Activated naive CD8-positive, alpha-beta T cell (primary cell): ENCODE data around the gene LRP1B.
"Not testable (repeated sequence)": the region's sequence is repeated elsewhere in the genome, so short reads cannot be mapped to it uniquely, and the experiment has no call there.

Experiments used
- H3K27ac Mint-ChIP-seq: one replicate; pipeline ENCODE4 v1.8.0; 2021; ENCODE audit warnings: mixed read lengths
- H3K27me3 Mint-ChIP-seq: one replicate; pipeline ENCODE4 v1.8.0; 2021; ENCODE audit warnings: mixed read lengths
- H3K36me3 Mint-ChIP-seq: one replicate; pipeline ENCODE4 v1.8.0; 2021; ENCODE audit warnings: mixed read lengths
- H3K4me1 Mint-ChIP-seq: one replicate; pipeline ENCODE4 v1.8.0; 2021; ENCODE audit warnings: low read depth, mixed read lengths
- H3K4me3 Mint-ChIP-seq: one replicate; pipeline ENCODE4 v1.8.0; 2021; ENCODE audit warnings: mild to moderate bottlenecking, mixed read lengths
- H3K9me3 Mint-ChIP-seq: one replicate; pipeline ENCODE4 v1.8.0; 2021; ENCODE audit warnings: low read depth, mixed read lengths

The LRP1B gene

DNA sequence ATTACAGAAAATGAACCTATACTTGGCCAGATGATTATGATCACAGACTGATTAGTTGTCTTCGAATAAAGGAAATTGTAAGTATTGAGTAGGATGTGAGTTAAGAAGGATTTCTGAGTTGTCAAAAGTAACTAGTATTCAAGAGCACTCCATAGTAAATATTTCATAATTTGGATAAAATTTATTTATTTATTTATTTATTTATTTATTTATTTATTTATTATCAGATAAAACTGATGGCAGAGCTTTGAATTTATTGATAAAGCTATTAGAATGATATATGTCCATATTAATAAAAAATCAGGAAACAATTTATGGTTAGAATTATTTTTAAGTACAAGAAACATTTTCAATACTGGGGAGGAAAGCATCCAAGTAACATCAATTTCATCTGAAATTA, 1634.1 kb downstream of the LRP1B start:
- Mint-ChIP-seq H3K4me3 (no peak overlapping the region), H3K27ac (no peak overlapping the region), H3K9me3 (peaks cover 12% of the 10 kb centered on the region), H3K4me1 (no peaks in the 10 kb centered on the region), H3K27me3 (no peaks in the 10 kb centered on the region), H3K36me3 (no peaks in the 10 kb centered on the region)

DNA sequence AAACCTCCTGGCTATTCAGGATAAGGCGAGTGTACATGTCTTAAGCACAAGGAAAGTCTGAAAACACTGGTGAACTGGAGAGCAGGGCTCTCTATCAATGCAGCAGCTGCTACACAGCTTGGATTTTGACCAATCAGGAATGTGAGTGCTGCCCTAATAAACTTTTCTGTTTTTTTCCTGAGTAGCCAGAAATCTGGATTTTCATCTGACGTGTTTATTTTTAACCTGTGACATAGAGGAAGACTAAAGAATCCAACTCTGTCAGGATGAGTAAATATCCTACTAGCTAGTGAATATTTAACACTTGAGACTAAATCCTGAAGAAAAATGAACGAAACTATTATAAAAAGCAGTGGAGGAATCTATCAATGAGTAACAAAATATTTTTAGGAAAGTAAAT, 1638.9 kb downstream of the LRP1B start:
- Mint-ChIP-seq H3K27me3 (no peaks in the 10 kb centered on the region), H3K4me3 (no peak overlapping the region), H3K4me1 (no peaks in the 10 kb centered on the region), H3K27ac (no peak overlapping the region), H3K36me3 (no peaks in the 10 kb centered on the region), H3K9me3 (peaks cover 5% of the 10 kb centered on the region)

DNA sequence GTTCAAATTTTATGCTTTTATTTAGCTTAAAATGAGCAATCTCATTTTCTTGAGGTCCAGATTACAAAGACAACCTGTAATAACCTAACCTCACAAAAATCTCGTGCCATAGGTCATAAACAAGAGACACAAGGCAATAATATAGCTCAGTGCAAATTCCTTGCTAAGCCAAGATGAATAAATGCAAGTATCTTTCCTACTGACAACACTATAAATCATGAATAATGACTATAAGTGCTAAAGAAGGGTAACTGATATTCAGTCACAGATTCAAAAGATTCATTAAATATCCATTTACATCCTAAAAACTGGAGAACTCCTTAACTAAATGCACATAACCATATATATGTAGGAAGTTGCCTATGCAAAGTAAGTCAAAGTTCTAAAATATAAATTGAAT, 1641.6 kb downstream of the LRP1B start:
- H3K27me3 Mint-ChIP-seq = no peaks in the 10 kb centered on the region
- no peaks in the 10 kb centered on the region for H3K36me3 Mint-ChIP-seq
- H3K27ac Mint-ChIP-seq = no peak overlapping the region
- H3K4me1 Mint-ChIP-seq = no peaks in the 10 kb centered on the region
- H3K4me3 Mint-ChIP-seq = no peak overlapping the region
- H3K9me3 Mint-ChIP-seq = peaks cover 5% of the 10 kb centered on the region

DNA sequence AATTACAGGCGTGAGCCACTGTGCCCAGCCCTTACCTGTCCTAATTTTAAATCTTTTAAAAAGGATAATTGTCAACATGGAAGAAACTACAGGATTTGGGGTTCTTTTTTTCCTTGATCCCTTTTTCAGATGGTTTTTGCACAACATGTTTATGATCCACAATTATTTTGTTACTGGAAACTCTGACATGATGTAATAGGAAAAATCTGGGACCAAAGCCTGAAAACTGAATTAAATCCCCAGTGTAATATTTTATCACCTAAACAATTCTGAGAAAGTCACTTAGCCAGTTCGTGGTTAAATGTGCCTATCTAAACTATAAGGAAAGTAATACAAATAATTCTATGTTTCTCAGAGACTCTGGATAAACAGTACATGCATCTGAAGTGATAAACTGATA, 1649.7 kb downstream of the LRP1B start:
- Mint-ChIP-seq H3K36me3 (no peaks in the 10 kb centered on the region), H3K4me1 (no peaks in the 10 kb centered on the region), H3K27ac (no peak overlapping the region), H3K27me3 (no peaks in the 10 kb centered on the region), H3K4me3 (no peak overlapping the region), H3K9me3 (peaks cover 6% of the 10 kb centered on the region)

DNA sequence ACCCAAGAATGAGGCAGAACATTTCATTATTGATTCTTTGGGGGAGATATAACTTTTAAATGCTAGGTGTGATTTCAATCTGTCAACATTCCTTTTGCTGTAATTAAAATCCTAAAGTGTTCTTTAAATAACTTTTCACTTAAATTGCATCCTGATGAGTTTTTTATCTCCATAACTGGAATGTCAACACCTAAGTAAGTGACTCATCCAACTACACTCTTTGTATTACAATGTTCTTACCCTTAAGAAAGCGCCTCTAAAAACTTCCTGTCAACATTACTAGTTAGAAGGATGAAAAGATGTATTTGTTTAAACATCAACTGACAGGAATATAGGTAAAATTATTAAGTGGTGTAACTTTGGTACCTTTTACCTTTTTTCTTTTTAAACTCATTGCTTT, 1657.0 kb downstream of the LRP1B start:
- H3K36me3 Mint-ChIP-seq = no peaks in the 10 kb centered on the region
- H3K27ac Mint-ChIP-seq = no peak overlapping the region
- H3K4me3 Mint-ChIP-seq = no peak overlapping the region
- no peaks in the 10 kb centered on the region for H3K4me1 Mint-ChIP-seq
- no peaks in the 10 kb centered on the region for H3K27me3 Mint-ChIP-seq
- peaks cover 9% of the 10 kb centered on the region for H3K9me3 Mint-ChIP-seq

DNA sequence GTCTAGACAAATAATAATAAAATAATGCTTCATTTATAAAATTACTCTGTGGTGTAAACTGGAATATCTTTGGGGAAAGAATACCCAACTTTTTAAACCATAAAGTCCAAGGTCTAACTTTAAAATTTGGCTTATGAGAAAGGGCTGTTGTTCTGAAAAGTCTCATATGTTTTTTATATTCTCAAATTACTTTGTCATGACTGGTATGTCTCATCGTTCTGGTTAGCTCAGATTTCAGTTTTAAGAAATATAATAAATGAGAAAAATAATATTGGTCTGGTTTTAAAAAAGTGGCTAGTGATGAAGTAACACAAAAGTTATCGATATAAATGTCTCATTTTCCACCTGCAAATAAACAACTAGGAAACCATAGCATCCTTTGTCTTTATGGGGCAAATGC, 1658.1 kb downstream of the LRP1B start:
- no peak overlapping the region for H3K4me3 Mint-ChIP-seq
- no peaks in the 10 kb centered on the region for H3K4me1 Mint-ChIP-seq
- H3K36me3 Mint-ChIP-seq = no peaks in the 10 kb centered on the region
- H3K27me3 Mint-ChIP-seq = no peaks in the 10 kb centered on the region
- H3K9me3 Mint-ChIP-seq = peaks cover 14% of the 10 kb centered on the region
- H3K27ac Mint-ChIP-seq = no peak overlapping the region

DNA sequence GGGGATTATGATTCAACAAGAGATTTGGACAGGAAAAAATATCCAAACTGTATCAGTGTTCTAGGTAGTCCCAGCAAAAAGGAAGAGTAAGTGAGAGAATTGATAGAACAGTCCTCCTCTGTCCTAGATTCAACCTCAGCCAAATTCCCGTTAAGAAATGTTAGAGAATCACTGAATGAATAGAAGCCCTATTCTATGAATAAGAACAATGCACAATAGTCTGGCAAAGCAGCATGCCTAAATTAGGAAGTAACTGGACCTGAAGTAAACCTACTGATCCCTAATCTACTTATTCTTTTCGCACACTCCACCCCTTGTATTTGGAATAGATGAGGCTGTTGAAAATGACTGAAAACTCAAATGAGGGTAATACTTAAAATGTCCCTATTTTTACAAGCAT, 1665.5 kb downstream of the LRP1B start:
- Mint-ChIP-seq H3K4me1 (no peaks in the 10 kb centered on the region), H3K27me3 (no peaks in the 10 kb centered on the region)

DNA sequence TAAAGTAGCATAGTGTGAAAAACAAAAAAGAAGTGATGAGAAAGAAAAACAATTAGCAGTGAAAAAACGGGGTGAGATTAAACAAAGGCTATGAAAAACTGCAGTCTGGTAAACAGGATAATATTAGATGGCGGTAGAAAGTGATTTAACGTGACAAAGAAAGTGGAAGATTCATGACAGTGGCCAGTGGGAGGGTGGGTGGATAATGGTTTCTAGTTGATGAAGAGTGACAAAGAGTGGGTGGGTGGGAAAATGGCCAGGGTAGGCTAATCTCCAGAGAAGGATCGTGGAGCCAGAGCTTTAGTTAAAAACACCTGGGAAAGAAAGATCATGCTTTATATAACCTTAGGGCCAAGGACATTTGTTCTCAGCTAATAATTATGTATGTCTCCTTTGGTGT, 1667.8 kb downstream of the LRP1B start:
- peaks cover 5% of the 10 kb centered on the region for H3K9me3 Mint-ChIP-seq
- H3K27me3 Mint-ChIP-seq = no peaks in the 10 kb centered on the region
- no peak overlapping the region for H3K4me3 Mint-ChIP-seq
- no peaks in the 10 kb centered on the region for H3K4me1 Mint-ChIP-seq
- H3K27ac Mint-ChIP-seq = no peak overlapping the region
- H3K36me3 Mint-ChIP-seq = no peaks in the 10 kb centered on the region

More for the DNA sequence above, 1665.5 kb downstream of the LRP1B start:
- Mint-ChIP-seq H3K4me3 (no peak overlapping the region), H3K27ac (no peak overlapping the region), H3K9me3 (peaks cover 11% of the 10 kb centered on the region), H3K36me3 (no peaks in the 10 kb centered on the region)

DNA sequence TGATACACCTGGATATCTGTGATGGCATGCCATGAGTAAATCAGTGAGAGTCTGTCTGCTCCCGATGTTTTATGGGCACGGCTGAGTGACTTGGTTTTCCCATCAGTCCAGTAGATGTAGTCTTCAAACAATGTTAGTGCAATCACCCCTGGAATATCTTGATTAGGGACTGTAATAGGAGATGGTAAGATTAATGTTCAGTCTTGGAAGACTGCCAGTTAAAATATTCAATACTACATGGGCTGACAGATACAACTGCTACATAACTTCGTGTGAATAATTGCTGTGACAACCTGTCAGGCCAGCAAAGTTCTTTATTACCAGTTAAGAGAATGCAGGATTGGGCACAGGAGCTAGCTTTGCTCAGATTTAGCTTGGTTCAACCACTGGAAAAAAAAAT, 1673.3 kb downstream of the LRP1B start:
- H3K4me1 Mint-ChIP-seq = no peaks in the 10 kb centered on the region
- H3K27ac Mint-ChIP-seq = no peak overlapping the region

DNA sequence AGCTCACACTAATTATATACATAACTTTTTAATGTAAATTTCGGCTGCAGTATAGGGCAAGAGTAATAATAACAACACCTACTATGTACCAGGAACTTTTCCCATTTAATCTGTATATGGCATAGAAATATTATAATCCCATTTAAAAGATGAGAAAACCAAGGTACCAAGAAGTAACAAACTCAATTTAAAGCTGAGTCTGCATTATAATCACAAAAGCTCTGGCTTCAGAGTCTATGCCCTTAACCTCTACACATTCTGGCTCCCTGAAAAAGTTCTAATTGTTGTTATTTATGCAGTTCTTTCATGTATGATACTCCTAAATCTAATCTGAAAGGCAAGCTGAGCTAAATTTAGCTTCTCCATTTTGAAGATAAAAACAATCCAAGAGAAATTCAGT, 1675.5 kb downstream of the LRP1B start:
- Mint-ChIP-seq H3K4me1 (no peaks in the 10 kb centered on the region), H3K27me3 (no peaks in the 10 kb centered on the region), H3K27ac (no peak overlapping the region), H3K36me3 (no peaks in the 10 kb centered on the region), H3K4me3 (no peak overlapping the region), H3K9me3 (peaks cover 6% of the 10 kb centered on the region)

More for the DNA sequence above, 1673.3 kb downstream of the LRP1B start:
- no peaks in the 10 kb centered on the region for H3K27me3 Mint-ChIP-seq
- H3K4me3 Mint-ChIP-seq = no peak overlapping the region
- H3K36me3 Mint-ChIP-seq = no peaks in the 10 kb centered on the region
- H3K9me3 Mint-ChIP-seq = peaks cover 2% of the 10 kb centered on the region

DNA sequence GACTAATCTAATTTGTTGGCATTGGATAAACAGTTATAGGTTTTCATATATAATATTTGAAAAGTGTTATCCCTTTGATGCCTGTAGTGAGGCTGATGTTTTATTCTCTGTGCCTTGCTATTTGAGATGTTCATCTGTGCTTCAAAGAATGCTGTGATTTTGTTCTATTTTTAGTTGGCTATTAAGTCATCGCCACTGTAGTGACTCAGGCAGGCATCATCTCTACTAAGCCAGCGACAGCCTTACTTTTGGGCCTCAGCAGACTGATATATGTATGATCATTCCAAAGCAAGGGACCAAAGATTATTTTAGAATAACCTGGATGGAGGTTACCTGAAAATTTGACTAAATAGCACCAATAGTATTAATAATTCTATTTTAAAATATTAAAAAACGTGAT, 1676.1 kb downstream of the LRP1B start:
- H3K4me3 Mint-ChIP-seq = no peak overlapping the region
- no peaks in the 10 kb centered on the region for H3K36me3 Mint-ChIP-seq
- no peaks in the 10 kb centered on the region for H3K4me1 Mint-ChIP-seq
- peaks cover 10% of the 10 kb centered on the region for H3K9me3 Mint-ChIP-seq
- no peak overlapping the region for H3K27ac Mint-ChIP-seq
- H3K27me3 Mint-ChIP-seq = no peaks in the 10 kb centered on the region

DNA sequence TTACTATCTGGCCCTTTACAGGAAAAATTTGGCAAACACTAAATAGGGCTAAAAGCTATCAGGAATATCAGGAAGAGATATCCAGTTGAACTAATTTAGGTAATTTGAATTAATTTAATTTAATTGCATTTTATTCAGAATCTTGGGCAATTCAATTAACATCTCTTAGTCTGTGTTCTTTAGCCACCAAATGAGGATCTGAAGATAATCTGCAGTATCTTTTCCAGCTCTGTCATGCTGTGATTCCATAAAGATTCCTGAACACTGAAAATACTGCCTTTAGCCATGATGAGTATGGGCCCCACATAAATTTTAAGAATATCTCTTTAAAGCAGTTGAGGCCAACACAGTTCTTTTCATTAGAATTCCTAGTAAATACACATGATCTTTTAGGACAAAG, 1679.5 kb downstream of the LRP1B start:
- Mint-ChIP-seq H3K4me1 (no peaks in the 10 kb centered on the region), H3K27me3 (no peaks in the 10 kb centered on the region), H3K9me3 (peaks cover 13% of the 10 kb centered on the region), H3K4me3 (no peak overlapping the region), H3K27ac (no peak overlapping the region), H3K36me3 (no peaks in the 10 kb centered on the region)

DNA sequence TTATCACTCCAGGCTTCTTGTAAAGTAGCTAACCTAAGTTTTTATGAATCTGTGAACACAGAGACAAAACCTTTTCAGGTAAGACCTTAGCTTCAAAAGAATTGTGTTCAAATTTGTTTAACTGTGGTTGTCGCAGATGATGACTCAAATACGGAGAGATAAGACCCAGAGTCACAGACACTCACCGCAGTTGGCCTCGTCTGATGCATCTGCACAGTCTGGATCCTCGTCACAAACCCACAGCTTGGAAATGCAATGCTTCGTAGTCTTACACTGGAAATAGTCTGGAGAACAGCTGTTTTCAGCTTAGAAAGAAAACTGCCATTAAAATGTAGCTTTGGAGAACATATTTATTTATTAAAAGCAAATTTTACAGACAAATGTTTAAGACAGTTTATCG, 1688.5 kb downstream of the LRP1B start:
- Mint-ChIP-seq H3K4me1 (no peaks in the 10 kb centered on the region), H3K4me3 (no peak overlapping the region), H3K36me3 (no peaks in the 10 kb centered on the region), H3K27ac (no peak overlapping the region), H3K27me3 (no peaks in the 10 kb centered on the region), H3K9me3 (peaks cover 6% of the 10 kb centered on the region)

DNA sequence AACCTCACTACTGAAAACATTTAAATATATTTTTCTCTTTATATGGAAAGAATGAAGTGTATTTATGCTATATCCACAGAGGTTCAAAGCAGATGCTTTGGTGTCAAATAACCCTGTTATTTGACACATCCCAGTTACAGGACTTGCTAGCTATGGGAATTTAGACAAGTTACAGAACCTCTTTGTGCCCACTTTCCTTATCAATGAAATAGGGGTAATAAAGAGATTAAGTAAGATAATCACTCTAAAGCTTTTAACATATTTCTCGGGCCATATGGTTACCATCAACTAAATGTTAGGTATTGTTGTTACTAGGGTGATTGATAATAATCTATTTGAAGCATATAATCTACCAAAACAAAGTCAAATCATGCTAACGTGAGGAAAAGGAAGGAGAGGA, 1690.0 kb downstream of the LRP1B start:
- no peak overlapping the region for H3K27ac Mint-ChIP-seq
- H3K36me3 Mint-ChIP-seq = no peaks in the 10 kb centered on the region
- H3K27me3 Mint-ChIP-seq = no peaks in the 10 kb centered on the region
- no peaks in the 10 kb centered on the region for H3K4me1 Mint-ChIP-seq
- H3K4me3 Mint-ChIP-seq = no peak overlapping the region
- H3K9me3 Mint-ChIP-seq = peaks cover 8% of the 10 kb centered on the region

DNA sequence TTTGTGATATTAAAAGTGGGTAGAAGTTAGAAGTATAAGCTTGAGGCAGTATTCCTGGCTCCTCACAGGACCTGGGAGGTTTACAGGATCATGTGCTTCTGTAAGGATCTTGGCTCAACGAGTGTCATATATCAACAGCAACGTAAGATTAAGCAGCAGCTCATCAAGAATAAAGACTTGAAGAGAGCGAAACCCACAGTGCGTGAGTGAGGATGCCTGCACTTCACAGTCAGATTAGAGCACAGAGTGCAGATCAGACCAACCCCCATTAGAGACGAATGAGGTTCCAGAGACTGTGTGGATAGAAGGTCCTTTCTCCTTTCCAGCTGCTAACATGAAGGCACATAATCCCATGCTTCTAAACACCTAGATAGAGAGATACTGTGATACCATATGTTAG, 1693.9 kb downstream of the LRP1B start:
- H3K27ac Mint-ChIP-seq = no peak overlapping the region
- no peaks in the 10 kb centered on the region for H3K36me3 Mint-ChIP-seq
- H3K9me3 Mint-ChIP-seq = peaks cover 16% of the 10 kb centered on the region
- H3K4me1 Mint-ChIP-seq = no peaks in the 10 kb centered on the region
- no peaks in the 10 kb centered on the region for H3K27me3 Mint-ChIP-seq
- no peak overlapping the region for H3K4me3 Mint-ChIP-seq

DNA sequence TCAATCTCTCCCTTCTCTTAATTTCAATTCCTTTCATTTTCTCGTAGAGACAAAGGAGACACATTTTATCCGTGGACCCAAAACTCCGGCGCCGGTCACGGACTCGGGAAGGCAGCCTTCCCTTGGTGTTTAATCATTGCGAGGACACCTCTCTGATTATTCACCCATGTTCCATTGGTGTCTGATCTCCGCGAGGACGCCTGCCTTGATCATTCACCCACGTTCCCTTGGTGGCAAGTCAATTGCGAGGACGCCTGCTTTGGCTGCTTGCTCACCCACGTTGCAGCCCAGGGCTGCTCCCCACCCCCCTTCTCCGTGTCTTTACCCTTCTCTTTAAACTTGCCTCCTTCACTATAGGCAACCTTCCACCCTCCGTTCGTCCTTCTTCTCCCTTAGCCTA, 1703.8 kb downstream of the LRP1B start:
- not testable (repeated sequence) for H3K27ac Mint-ChIP-seq, H3K27me3 Mint-ChIP-seq, H3K4me1 Mint-ChIP-seq, H3K4me3 Mint-ChIP-seq, H3K36me3 Mint-ChIP-seq
- H3K9me3 Mint-ChIP-seq = peaks cover 11% of the 10 kb centered on the region

DNA sequence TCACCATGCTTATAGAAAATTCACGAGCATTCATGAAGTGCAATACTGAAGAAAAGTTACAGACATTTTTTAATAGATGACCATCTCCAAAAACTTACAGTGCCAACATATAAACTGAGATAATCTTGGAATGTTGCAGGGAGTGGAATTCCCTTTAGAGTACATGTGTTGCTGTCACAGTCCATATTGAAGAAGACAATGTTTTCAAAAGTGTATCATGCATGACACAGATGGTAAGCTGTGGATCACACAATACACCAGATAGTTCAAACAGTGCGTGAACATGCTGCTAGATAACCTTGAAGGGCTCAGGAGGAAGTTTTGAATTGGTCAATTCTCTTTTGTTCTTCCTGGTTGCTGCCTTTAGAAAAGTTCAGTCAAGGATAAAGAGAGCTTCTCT, 1706.3 kb downstream of the LRP1B start:
- H3K4me1 Mint-ChIP-seq = no peaks in the 10 kb centered on the region
- H3K27ac Mint-ChIP-seq = no peak overlapping the region
- H3K27me3 Mint-ChIP-seq = no peaks in the 10 kb centered on the region
- no peaks in the 10 kb centered on the region for H3K36me3 Mint-ChIP-seq
- H3K4me3 Mint-ChIP-seq = no peak overlapping the region
- peaks cover 10% of the 10 kb centered on the region for H3K9me3 Mint-ChIP-seq
